Activated CD4-positive, alpha-beta T cell treated with anti-CD3 and anti-CD28 coated beads for 4 hours (primary cell): ENCODE measurements around the gene SCAMP2.
"Not testable (repeated sequence)": the region's sequence is repeated elsewhere in the genome, so short reads cannot be mapped to it uniquely, and the experiment has no call there.

ENCODE experiments used
- DNase-seq, 2 donors: peaks; one replicate each; pipeline ENCODE4 v3.0.0-alpha.2; 2020

The SCAMP2 gene, protein sequence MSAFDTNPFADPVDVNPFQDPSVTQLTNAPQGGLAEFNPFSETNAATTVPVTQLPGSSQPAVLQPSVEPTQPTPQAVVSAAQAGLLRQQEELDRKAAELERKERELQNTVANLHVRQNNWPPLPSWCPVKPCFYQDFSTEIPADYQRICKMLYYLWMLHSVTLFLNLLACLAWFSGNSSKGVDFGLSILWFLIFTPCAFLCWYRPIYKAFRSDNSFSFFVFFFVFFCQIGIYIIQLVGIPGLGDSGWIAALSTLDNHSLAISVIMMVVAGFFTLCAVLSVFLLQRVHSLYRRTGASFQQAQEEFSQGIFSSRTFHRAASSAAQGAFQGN

DNA sequence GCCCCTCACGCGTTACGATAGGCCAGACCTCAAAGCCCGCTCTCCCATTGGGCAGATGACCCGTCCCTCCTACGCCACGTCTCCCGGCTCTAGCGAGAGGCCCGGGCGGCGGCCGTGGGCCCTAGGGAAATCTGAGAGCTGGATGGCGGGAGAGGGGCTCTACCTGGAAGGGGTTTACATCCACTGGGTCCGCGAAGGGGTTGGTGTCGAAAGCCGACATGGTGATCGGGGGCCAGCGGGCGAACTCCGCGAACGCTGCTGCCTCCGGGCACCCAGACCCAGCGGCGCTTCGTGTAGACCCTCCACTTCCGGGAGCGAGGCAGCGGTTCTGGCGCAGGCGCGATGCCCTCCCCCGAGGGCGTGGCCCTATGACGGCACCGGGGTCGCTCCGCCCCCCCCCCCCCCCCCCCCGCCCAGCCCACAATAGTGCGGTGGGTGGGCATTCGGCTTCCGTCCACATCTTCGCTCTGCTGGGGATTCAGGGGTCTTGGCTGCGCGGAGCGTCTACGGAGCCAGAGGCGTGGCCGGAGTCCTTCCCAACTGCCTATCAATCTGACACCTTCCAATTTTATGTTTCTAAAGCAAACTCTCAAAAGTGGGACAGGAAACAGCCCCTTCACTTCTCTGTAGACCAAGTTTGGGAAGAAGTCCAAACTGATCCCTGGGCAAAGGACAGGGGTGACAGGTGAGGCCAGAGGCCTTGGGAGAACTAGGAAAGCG, at the start of gene SCAMP2:
Gene SCAMP2 (minus strand): TSS at position 330 of the 720 bp plus-strand sequence. CDS start 110 bp downstream, at position 220.
- DNase-seq: peak; percentile 84 to 90

DNA sequence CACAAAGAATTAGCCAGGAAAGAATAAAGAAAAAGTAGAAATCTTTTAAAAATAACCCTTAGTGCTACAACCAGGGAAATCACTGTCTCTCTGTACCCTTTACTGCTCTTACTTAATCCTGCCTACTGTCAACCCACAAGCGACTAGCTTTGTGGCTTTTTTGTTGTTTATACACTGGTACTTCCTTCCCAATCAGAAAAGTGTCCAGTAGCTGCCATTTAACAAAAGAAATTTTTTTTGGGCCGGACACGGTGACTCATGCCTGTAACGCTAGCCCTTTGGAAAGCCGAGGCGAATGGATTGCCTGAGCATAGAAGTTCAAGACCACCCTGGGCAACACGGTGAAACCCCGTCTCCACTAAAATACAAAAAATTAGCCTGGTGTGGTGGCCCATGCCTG, 47.3 kb upstream of the SCAMP2 start:
- no peak for DNase-seq

DNA sequence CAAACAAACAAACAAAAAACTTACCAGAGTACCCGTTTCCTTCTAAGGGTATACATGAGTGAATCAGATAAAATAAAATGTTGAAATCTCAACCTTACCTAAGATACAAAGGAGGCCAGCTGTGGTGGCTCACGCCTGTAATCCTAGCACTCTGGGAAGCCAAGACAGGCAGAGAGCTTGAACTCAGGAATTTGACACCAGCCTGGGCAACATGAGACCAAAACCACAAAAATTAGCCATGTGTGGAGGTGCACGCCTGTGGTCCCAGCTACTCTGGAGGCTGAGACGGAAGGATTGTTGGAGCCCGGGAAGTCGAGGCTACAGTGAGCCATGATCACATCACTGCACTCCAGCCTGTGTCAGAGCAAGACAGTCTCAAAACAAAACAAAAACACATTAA, 44.5 kb upstream of the SCAMP2 start:
- DNase-seq: no peak

DNA sequence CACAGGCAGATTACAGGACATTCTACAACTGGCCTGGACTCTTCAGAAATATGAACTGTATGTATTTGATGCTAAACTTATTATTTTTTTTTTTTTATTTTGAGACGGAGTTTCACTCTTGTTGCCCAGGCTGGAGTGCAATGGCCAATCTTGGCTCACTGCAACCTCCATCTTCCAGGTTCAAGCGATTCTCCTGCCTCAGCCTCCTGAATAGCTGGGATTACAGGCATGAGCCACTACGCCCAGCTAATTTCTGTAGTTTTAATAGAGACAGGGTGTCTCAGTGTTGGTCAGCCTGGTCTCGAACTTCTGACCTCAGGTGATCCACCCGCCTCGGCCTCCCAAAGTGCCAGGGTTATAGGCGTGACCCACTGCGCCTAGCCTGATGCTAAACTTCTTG, 40.6 kb upstream of the SCAMP2 start:
- DNase-seq: not testable (repeated sequence)

DNA sequence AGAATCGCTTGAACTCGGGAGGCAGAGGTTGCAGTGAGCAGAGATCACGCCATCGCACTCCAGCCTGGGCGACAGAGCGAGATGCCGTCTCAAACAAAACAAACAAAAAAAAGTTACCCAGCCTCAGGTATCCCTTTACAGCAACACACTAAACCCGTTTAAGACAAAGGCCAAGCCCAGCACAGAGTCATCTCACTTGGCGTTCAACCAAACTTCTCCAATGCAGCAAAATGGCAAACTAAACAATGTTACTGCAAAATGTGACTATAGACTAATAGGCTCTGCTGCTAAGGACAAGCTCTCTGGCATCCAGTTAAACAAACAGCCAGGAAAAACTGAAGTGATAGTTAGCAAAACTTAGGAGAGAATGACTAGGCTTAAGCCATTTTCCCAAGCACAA, 39.9 kb upstream of the SCAMP2 start:
- DNase-seq: no peak

DNA sequence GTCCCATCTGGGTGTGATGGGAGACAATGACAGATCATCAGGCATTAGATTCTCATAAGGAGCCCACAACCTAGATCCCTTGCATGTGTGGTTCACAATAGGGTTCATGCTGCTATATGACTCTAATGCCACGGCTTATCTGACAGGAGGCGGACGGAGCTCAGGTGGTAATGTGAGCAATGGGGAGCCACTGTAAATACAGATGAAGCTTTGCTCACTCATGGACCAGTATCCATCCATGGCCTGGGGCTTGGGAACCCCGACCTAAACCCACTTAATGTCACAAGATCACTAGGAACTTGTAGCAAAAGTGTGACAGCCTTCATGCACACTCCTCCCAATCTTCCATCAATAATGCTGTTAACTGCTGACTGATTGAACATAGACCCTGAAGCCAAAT, 35.5 kb upstream of the SCAMP2 start:
- no peak for DNase-seq

DNA sequence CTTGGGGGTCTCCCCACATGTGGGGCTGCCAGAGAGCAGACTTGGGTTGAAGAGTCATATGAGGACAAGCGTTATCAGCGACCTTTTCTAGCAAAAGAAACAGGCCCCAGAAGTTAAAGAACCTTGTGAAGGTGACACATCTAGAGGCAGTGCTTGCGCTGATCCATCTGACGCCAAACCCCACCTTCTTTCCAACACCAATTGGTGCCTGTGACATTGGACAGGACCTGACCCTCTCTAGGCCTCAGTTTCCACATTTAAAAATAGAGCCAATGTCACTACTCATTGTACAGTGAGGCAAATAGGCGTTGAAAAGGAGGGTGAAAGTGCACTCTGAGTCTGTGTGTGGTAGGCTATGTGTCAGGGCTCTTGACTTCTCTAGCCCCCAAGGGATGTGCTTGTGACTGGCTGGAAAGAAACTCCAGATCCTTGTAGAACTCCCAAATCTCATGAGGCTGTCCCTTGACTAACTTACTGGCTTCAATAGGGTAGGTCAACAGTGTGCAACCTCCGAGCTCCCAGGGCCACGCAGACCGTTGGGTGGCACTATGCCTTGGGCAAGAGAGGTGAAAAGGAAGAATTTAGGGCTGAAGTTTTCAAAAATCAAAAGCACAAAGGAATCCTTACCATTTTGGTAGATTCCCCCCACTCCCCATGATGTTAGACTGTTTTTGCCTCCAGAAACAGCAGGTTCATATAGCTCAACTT, 34.2 kb upstream of the SCAMP2 start:
- DNase-seq: no peak

DNA sequence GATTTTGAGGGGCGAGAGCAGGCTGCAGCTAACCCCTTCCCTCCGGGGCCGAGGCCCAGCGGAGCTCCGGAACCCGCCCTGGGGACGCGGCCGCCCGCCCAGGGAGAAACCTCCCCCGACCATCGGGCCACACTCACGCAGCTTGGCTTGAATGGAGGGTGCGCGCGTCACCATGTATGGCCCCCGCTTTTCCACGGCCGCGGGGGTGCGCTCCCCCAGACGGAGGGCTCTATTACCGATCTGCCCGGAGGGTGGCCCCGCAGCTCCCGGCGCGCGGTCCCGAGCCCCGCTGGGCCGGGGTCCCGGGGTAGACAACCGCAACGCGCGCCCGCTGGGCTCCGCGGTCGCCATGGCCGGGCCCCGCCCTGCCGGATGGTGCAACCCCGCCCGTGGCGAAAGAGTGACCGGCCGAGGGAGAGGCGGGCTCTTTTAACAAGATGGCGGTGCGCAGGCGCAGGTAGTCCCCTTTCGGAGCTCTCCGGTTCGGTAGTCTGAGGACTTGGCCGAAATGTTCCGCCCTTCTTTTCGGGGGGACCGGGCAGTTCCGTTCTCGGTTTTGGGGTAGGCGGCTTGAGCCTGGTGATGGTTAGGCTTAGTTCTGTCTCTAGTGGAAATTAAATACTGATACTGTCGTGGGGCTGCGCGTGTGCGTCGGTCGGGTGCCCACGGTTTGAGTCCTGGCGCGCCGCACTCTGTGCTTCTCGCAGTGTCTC, 33.4 kb upstream of the SCAMP2 start, which contains the start of gene FAM219B:
Gene FAM219B (minus strand): TSS at position 402 of the 713 bp plus-strand sequence. CDS start 51 bp downstream, at position 351.
- peak; percentile 64 to 75 for DNase-seq

DNA sequence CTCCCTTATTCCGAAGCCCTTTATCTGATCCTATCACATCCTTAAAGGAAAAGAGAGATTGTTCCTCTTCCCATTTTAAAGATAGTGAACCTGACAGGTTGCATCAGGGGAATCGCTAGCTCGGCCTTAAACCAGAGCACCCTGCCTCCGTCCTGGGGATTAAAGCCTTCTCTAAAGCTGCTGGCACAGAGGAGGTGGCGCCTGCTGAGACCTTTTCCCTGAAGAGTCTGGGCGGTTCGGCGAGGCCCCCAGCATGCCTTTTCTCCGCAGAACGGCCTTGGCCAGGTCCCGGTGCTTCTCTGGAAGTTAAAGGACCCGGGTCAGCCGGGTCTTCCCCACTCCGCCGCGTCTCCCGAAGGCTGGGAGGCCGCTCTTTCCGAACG, 32.9 kb upstream of the SCAMP2 start:
- peak; percentile 20 to 32 for DNase-seq

DNA sequence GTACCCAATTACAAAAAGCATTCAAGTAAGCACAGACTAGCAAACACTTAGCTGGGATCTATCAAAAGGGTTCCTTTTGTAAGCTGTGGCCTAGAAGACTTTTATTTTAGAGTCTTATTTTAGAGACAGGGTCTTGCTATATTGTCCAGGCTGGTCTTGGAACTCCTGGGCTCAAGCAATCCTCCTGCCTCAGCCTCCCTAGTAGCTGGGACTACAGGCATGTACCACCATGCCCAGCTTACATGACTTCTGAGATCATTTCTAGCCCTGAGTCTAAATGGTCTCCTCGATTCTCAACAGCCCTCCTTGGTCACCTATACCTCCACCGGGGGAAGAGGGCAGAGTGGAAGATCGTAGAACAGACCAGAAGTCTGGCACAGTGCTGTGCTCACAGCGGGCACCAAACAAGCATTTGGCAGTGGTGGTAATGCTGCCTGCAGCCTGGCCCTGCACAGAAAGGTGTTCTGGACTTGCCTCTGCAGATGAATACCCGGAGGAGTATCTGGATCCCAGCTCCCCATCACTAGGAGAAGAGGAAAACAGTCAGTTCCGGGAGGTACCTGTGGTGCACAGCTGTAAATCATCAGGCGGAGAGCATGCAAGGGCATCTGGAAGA, 31.1 kb upstream of the SCAMP2 start:
- DNase-seq: no peak

DNA sequence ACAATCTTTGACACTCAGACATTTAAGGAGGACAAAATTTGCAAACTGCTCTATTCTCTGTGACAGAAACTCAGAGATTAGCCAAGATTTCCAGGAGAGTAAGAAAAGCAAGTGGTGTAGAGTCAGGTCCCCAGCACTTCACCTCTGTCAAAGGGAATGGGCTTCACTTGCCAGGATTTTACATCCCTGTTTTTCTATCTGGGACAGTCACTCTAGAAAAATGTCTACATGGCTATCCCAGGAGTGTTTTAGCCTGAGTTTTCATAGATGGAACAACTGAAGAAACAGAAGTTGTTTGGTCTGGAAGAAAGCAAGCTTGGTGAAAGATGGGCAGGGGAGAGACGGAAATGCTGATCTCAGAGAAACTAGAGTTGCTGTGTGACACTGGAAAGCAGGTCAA, 30.5 kb upstream of the SCAMP2 start:
- DNase-seq: no peak

DNA sequence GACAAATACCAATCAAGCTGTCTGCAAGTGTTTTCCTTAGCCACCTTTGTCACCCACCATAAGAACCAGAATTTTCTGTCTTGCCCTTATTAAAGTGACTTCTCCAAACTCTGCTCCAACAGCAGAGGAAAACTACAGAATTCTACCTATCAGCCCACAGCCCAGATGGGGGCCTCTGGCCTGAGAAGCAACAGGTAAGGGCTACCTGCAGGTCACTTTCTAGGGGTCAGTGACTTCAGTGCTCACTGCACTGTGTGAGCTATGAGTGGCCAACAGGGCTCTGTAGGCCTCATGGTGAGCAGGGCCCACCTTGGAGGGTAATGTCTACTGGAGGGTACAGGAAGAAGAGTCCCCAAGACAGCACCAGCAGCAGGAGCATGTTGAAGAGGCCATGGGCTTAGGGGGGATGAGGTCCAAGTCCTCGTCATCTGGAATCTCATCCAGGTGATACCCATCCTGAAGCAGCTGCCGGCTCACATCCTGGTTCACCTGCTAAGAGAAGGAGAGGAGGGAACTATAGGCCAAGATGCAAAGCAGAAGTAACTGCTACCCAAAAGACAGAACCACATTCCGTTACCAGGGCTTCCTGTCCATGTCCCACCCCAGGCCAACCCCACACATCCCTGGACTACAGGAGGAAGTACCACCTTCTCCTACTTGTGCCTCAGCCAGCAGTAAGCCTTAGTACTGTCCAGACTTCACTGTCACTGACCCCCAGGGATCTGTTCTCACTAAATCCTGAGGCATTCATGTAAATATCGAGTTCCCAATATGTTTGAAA, 29.3 kb upstream of the SCAMP2 start:
- DNase-seq: no peak

DNA sequence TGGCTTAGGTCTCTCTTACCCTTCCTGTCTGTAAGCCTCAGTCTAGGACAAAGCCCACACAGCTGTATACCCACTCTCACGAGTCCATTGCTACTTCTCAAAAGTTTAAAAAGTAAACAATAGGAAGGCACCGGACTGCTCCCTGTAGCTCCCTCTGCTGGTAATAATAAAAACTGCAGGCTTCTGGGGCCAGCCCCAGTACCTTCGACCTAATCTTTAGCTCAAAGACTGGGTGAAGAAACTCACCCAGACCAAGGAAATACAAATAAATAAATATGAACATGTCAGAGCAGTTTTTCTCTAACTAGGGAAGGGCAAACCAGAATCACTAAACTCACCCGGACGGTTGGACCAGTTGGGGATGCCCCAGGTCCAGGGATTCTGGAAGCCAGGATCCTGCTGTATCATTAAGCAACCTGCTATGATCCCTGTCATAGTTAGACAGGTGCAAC, 28.5 kb upstream of the SCAMP2 start:
- peak; percentile 25 to 69 for DNase-seq

DNA sequence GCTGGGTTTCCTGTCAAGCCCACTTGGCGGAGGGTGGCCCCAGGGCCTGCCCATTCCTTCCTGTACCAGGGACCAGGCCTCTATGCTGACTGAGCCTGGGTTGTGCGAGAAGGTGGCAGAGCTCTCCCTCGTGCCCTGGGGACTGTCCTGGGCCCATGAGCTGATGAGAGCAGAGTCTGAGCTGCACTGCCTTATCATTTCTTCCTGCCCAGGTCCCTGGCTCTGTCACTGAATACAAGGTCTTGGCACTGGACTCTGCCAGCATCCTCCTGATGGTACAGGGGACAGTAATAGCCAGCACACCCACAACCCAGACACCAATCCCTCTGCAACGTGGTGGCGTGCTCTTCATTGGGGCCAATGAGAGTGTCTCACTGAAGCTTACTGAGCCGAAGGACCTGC, 24.1 kb upstream of the SCAMP2 start:
- no peak for DNase-seq

DNA sequence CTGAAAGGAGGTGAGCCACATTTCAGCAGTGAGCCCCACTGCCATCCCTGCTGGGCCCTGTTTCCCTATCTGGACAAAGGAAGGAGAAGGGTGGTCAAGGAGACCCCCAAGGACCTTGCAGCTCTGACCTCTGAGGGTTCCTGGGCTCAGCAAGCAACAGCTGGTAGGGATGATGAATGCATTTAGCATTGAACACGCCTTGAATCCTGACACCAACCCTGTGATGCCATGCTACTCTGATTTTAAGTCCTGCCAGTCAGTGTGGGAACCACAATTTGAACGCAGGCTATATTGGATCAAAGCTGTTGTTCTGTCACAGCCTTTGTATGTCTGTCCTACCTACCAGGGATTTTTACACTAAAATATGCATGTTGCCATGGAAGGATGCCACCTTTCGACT, 23.2 kb upstream of the SCAMP2 start:
- DNase-seq: no peak

DNA sequence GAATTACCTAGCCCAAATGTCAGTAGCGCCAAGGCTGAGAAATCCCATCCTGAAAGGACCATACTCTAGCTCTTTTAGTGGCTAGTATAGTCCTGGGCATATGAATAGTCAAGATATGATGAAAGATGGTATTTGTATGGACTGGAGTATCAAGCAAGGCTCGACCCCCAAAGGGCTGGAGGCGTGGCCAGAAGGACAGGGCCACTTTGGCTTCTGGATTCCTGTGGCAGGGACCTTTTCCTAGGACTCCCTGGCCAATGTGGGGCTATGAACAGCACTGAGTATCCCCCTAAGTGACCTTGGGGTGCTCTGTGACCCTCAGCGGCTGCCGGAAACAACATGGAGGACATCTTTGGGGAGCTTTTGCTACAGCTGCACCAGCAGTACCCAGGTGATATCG, 22.7 kb upstream of the SCAMP2 start:
- DNase-seq: no peak

DNA sequence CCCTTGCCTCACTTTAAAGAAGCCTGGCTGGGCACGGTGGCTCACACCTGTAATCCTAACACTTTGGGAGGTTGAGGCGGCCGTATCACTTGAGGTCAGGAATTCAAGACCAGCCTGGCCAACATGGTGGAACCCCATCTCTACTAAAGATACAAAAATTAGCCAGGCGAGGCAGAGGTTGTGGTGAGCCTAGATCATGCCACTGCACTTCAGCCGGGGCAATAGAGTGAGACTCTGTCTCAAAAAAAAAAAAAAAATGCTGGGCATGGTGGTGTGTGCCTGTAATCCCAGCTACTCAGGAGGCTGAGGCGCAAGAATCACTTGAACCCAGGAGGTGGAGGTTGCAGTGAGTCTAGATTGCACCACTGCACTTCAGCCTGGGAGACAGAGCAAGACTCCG, 21.2 kb upstream of the SCAMP2 start:
- DNase-seq: not testable (repeated sequence)

DNA sequence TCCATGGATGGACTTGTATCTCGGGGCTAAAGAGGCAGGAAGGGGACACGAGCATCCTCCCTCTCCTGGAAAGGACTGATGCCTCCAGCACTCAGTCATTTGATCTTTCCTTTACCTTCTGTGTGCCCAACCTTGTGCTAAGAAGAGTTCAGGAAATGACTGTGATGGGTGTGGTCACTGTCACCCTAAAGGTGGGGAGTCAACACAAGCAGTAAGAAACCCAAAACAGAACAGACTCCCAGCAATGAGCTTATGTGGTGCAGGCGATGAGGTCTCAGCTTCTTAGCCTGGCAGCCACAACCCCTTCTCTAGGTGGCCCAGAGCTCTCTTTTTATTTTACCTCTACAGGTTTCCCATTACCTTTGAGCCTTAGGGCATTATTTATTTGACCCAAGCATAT, 20.5 kb upstream of the SCAMP2 start:
- no peak for DNase-seq

DNA sequence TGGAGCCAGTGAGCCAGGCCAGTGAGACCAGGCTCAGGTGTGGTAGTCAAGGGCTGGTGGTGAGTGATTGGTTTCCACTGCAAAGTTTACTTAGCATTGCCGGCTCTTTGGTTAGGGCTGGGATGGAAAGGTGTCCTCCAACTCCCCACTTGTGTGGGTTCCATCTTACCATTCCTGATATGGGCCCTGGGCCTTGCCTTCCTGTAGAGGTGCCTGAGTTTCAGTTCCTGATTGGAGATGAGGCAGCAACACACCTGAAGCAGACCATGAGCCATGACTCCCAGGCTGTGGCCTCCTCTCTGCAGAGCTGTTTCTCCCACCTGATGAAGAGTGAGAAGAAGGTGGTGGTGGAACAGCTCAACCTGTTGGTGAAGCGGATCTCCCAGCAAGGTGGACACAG, 19.8 kb upstream of the SCAMP2 start:
- DNase-seq: no peak

DNA sequence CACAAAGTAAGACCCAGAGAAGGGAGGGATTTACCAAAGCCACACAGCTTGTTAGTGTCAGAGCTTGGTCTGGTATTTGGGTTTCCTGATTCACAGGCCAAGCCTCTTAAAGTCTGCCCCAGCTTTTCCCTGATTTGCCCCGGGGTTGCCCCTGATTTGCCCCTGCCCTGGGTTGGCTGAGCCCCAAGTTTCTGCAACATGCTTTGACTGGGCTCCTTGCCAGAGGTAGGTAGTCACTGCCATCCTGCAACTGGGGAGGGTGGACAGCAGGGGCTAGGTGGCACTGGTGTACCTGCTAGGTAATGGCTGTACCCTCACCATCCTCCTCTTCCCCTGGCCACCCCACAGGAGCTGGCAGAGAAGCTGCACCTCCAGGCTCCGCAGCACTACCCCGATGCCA, 19.1 kb upstream of the SCAMP2 start:
- DNase-seq: no peak

DNA sequence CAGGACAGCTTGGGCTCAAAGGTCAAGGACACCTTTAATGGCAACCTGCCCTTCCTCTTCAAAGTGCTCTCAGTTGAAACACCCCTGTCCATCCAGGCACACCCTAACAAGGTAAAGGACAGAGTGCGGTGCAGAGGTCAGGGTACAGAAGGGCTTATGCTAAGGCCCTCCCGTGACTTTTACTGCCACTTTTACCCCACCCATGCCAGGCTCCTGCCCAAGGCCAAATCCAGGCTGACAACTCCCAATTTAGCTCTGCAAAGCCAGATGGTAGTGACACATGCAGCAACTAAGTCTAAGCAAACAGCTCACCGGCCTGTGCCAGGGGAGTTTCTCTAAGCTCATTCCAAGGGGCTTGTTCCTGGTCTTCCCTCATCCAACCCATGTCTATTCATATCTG, 18.3 kb upstream of the SCAMP2 start:
- DNase-seq: no peak

DNA sequence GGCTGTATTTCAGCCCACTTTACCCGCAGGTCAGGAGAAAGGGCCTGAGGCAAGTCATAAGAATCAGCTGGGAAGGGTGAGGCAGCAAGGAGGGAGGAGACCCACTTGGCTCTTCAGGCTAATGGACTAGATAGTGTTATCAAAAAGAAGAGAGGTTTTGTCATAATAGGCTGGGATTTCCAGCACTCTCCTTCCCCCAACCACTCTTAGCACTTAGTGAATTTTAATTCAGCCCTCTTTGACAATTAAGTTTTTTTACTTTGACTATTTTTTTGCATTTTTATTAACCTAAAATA, 17.4 kb upstream of the SCAMP2 start:
- no peak for DNase-seq
